DMS 273 treated with DMSO at 0.1 percent for 48 hours (cell line): ENCODE results near the gene ADGRG2.

ENCODE experiments used
- DNase-seq: peaks from one replicate; lab custom pipeline; 2025; lab: John Stamatoyannopoulos, UW

ADGRG2 gene

DNA sequence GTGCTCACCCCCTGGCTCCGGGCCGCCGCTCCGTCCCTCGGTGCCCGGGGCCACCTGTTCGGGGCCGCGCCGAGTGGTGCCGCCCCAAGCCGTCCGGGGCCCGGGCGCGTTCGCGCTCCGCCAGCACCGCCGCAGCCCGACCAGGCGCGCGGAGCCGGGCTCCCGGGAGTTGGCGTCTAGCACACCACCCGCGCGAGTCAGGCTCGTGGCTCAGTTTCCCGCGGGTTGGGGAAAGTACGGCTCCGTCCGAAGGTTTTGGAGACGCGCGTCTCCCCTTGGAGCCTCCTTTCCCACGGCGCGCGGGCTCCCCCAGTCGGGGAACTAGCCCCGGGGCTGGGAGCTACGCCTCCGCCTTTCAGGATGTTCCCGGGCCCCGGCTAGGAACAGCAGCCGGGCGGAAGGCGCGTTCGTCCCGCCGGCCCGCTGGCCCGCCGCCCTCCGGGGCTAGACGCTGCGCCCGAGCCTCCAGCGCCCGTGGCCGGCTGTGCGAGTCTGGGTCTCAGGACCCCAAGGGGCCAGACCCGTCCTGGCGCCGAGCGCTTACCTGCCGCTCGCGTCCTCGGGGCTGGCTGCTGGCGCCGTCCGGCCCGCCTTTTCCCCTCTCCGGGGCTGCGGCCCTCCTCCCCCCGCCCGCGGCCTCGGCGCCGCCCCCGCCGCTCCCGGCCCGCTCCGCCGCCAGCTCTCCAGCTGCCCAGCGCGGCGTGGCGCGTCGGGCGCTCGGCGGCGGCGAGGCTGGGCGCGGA lies at the start of gene ADGRG2:
TSS of gene ADGRG2 (minus strand) at position 571 of the 743 bp plus-strand sequence. CDS start 53,634 bp downstream, outside the sequence.
- DNase-seq = no peak

DNA sequence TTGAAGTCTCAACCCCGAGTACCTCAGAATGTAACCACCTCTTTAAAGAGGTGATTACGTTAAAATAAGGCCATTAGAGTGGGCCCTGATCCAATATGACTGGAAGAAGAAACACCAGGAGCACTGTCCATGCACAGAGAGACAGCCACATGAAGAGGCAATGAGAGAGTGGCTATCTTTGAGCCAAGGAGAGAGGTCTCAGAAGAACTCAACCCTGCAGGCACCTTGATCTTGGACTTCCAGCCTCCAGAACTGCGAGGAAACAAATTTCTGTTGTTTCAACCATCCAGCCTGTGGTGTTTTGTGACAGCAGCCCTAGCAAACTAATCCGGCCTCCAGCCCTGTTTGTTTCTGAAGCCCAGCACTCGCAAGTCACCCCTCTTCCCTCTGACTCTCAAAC lies 46.3 kb upstream of the ADGRG2 start:
- DNase-seq = no peak

DNA sequence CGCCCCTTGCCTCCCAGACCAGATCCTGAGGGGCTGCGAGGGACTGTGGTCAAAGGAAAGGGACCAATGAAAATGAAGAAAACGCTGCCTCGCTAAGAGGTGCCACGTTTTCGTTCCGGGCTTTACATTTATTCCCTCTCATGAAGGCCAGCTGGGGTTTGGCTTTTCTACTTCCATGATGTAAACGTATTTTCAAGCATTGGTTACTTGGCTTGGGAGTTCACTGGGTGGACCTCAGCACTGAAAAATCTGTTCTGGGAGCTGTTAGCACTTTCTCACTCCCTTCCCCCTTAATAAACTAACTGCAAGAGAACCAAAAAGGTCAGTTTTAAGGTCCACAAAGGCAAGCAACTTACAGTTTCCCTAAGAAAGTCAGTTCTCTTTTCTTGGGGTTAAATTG lies 40.6 kb upstream of the ADGRG2 start:
- no peak for DNase-seq

- DNase-seq = no peak
Measured at GRCh38 chrX:19156186-19156585, 33.9 kb upstream of the ADGRG2 start.

- no peak for DNase-seq
Measured at GRCh38 chrX:19152762-19153161, 30.5 kb upstream of the ADGRG2 start.

DNA sequence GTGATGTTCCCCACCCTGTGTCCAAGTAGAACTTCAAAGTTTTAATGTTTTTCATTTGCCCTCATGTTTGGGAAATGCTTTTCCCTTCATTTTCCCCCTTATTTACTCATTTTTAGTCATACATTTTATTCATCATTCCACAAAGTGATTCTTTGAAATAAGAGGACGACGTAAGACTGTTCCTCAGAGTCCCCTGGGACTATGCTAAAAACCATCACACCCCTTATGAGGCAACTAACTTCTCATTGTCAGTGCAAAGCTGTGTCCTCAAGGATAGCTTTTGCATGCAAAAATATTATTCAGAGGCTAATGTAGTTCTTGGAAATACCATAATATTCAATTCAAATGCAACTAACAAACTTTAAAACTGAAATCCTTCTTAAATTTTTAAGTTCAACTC lies 14.8 kb upstream of the ADGRG2 start:
- DNase-seq = no peak

DNA sequence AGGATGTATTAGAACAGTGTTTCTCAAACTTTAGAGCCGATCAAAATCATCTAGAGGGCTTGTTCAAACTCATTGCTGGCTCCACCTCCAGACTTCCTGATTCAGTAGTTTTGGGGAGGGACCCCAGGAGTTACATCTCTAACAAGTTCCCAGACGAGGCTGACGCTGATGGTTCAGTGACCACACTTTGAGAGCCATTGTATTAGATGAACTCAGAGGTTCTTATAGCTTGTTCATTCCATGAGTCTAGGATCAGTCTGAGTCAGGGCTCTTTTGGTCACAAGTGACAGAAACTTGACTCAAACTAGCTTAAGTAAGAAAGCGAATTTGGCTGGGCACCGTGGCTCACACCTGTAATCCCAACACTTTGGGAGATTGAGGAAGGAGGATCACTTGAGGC lies 11.5 kb upstream of the ADGRG2 start:
- DNase-seq = no peak

GRCh38 chrX:19133231-19133630 lies 11.0 kb upstream of the ADGRG2 start:
- no peak for DNase-seq

- DNase-seq = no peak
Measured at GRCh38 chrX:19130628-19131027, 8.4 kb upstream of the ADGRG2 start.

GRCh38 chrX:19129694-19130093 lies 7.4 kb upstream of the ADGRG2 start:
- no peak for DNase-seq

DNA sequence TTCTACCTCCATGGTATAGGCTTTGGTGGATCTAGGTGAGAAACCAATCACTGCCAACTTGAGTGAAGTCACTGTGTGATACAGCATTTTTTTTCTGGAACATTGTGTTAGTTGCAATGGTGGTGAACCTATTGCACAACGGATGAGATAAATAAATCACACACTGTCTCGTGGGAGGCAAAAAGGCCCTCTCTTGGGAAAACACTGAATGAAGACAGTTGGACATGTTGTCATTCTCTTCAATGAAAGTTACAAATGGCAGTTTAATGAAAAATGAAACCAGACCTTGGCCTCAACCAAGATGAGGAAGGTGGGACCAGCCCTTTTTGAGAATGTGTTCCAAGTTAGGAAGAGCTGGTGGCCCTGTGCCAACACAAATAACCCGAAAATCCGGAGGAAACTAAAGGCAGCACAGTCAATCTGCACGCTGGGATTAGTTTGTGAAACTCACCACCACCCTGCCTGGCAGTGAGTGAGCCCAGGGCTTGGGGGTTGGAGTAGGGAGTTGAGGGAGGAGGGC lies 5.4 kb upstream of the ADGRG2 start:
- no peak for DNase-seq

DNA sequence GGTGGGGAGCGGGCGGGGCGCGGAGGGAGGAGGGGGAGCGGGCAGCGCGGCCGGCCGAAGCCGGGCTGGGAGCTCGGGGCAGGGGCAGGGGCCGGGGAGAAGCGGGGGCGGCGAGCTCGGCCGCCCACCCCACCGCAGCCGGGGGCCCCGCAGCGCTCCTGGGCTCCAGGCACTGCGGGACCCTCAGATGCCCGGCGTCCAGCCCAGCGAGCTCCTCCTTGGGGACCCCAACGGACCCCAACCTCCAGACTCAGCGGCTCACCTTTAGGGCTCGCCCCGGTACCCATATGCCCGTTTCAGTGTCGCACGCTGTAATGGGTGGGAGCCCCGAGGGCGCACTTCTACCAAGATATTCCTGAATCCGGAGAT lies 357 bp upstream of the ADGRG2 start:
- DNase-seq = no peak

- no peak for DNase-seq
Measured at GRCh38 chrX:19121466-19121865, 802 bp downstream of the ADGRG2 start.

GRCh38 chrX:19110642-19111041 lies 11.6 kb downstream of the ADGRG2 start:
- no peak for DNase-seq

DNA sequence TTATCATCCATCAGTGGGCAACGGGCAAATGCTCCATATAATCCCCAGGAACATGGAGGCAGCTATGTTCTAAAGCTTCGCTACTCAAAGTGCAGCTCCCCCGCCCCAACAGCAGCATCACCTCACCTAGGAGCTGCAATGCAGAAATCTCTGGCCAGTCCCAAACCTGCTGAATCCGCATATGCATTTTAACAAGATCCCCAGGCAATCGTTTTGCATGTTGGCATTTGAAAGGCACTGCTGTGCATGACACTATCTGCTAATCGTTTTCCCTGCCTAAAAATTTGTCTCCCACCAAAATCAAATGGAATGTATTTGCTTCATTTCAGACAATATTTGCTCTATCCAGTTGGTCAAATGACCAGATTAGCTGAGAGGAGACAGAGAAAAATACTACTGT lies 15.2 kb downstream of the ADGRG2 start:
- DNase-seq = no peak

GRCh38 chrX:19100586-19100985 lies 21.7 kb downstream of the ADGRG2 start:
- no peak for DNase-seq

DNA sequence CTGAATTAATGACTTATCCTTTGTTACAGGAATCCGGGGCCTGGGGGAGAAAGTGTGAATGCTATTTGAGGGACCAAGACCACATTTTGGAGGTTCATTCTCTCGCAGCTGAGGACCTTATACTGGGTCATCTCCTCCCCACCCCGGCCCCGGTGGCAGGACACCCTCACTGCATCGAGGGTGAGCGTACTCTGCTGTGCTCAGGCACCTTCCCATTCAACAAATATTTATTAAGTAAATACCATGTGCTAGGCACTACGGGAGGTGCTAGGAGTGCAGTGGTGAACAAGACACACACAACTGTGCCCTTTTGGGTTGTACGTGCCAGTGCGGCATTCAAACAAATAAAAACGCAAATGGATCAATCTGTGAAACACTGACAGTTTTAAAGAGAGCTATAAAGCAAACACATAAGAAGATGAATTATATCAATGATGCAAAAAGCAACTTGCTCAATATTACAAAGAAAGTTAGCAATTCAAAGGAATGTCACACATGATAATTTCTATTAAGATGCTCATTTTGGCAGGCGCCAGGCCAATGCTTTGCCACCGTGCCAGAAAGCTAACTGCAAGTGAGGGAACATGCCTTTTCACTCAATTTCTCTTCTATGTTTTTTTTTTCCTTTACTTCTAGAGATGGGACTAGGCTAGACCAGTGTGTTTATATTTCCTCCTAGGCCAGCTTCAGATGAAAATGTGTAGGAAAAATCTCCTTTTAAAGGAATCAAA lies 24.6 kb downstream of the ADGRG2 start:
- DNase-seq = no peak

GRCh38 chrX:19096586-19096985 lies 25.7 kb downstream of the ADGRG2 start:
- no peak for DNase-seq

DNA sequence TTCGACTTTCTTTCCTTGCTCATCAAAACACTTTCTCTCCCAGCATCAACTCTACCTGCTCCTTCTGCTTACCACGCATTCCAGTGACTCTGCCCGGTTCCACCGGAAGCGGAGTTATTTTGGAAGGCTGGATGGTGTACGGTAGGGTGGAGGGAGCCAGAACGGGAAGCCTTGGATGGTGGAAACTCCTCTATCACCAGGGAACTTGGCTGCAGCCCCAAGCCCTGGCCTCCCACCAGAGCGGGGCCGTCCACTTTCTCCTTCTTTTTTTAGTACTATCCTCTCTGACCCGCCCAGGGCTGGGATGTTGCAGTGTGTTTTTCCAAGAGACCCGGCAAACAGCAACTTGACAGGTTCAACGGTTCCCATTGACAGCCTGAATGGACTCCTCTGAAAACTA lies 27.6 kb downstream of the ADGRG2 start:
- DNase-seq = no peak

- DNase-seq = no peak
Measured at GRCh38 chrX:19091596-19091995, 30.7 kb downstream of the ADGRG2 start.

DNA sequence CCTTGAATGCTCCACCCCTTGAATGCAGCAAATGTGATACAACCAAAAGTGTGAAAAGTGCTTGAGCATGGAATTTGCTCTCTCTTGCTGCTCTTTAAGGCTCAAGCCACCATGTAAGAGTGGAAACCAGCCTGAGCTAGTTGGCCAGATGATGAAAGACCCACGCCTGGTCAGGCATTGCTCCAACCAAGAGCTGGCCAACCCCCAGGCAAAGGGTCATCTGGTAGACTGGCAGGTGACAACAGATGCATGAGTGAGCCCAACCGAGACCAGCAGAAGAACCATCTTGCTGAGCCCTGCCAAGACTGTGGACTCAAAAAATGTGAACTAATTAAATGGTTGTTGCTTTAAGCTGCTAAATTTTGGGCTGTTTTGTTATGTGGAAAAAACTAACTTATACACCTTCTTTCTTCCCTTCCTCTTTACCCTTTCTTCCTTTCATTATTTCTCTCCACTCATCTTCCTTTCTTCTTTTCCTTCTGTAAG lies 32.7 kb downstream of the ADGRG2 start:
- DNase-seq = no peak

- DNase-seq = no peak
Measured at GRCh38 chrX:19086102-19086772, 36.0 kb downstream of the ADGRG2 start.

- DNase-seq = no peak
Measured at GRCh38 chrX:19085666-19086065, 36.6 kb downstream of the ADGRG2 start.
